HEK293 (cell line): ENCODE measurements around the gene RPS17.
"Not testable (repeated sequence)": the region's sequence is repeated elsewhere in the genome, so short reads cannot be mapped to it uniquely, and the experiment has no call there.

Source experiments
- CTCF ChIA-PET: fragments of 350-600 bp; formaldehyde crosslinking; extraction: SDS; loops from one replicate; lab custom pipeline; 2021; ENCODE audit warnings: antibody characterized with exemption; lab: Yijun Ruan, JAX
- POLR2A ChIA-PET: fragments of 300-600 bp; formaldehyde crosslinking; extraction: SDS; loops from one replicate; lab custom pipeline; 2020; ENCODE audit warnings: antibody characterized with exemption, inconsistent platforms; lab: Yijun Ruan, JAX
- H3K27ac ChIP-seq: fragments of 200-500 bp; sonication (Bioruptor generic); 2 replicates; pipeline ENCODE4 v1.5.1; 2014; ENCODE audit warnings: low read depth, low read length, control low read depth, inconsistent platforms; ENCODE audit errors: extremely low read depth
- H3K36me3 ChIP-seq, 2 experiments: fragments of 200-500 bp in 1 of 2; sonication (Bioruptor generic) in 1 of 2; 1 replicate in 1 of 2; 2 replicates in 1 of 2; pipeline ENCODE4 v1.5.1; 2014 to 2017; ENCODE audit warnings: inconsistent platforms in 2 of 2, low read length in 2 of 2; ENCODE audit not compliant: control insufficient read depth in 2 of 2, insufficient read depth in 1 of 2
- H3K4me1 ChIP-seq: fragments of 200-500 bp; sonication (Bioruptor generic); 2 replicates; pipeline ENCODE4 v1.5.1; 2014; ENCODE audit warnings: mild to moderate bottlenecking, low read length, inconsistent platforms; ENCODE audit not compliant: control insufficient read depth, insufficient read depth
- H3K4me3 ChIP-seq: 2 replicates; pipeline ENCODE4 v1.5.1; 2011; ENCODE audit warnings: low read depth, mild to moderate bottlenecking, control low read depth, low read length, moderate library complexity
- H3K9me3 ChIP-seq: fragments of 200-500 bp; sonication (Bioruptor generic); 2 replicates; pipeline ENCODE4 v1.5.1; 2014; ENCODE audit warnings: low read depth, low read length, inconsistent platforms; ENCODE audit not compliant: control insufficient read depth, insufficient read depth
- PRDM10 ChIP-seq: fragments of 450-650 bp; formaldehyde crosslinking; IDR thresholded peaks from 2 replicates; pipeline ENCODE4 v1.5.1; 2016; ENCODE audit warnings: missing biosample characterization, missing genetic modification characterization
- PRDM4 ChIP-seq: fragments of 450-650 bp; formaldehyde crosslinking; IDR thresholded peaks from 2 replicates; pipeline ENCODE4 v1.5.1; 2017; ENCODE audit warnings: missing biosample characterization, missing genetic modification characterization
- PRDM6 ChIP-seq: fragments of 450-650 bp; formaldehyde crosslinking; IDR thresholded peaks from 2 replicates; pipeline ENCODE4 v1.5.1; 2017; ENCODE audit warnings: missing biosample characterization, missing genetic modification characterization
- ZNF146 ChIP-seq: fragments of 450-650 bp; formaldehyde crosslinking; IDR thresholded peaks from 2 replicates; pipeline ENCODE4 v1.5.1; 2016; ENCODE audit warnings: missing biosample characterization, missing genetic modification characterization
- ZNF2 ChIP-seq: fragments of 450-650 bp; formaldehyde crosslinking; IDR thresholded peaks from 2 replicates; pipeline ENCODE4 v1.5.1; 2016; ENCODE audit warnings: missing biosample characterization, missing genetic modification characterization
- ZNF280D ChIP-seq: fragments of 450-650 bp; formaldehyde crosslinking; IDR thresholded peaks from 2 replicates; pipeline ENCODE4 v1.5.1; 2016; ENCODE audit warnings: missing biosample characterization, missing genetic modification characterization
- ZNF510 ChIP-seq: fragments of 450-650 bp; formaldehyde crosslinking; IDR thresholded peaks from 2 replicates; pipeline ENCODE4 v1.5.1; 2018; ENCODE audit warnings: mild to moderate bottlenecking, missing genetic modification characterization, missing biosample characterization; ENCODE audit not compliant: insufficient replicate concordance
- ZNF513 ChIP-seq: fragments of 450-650 bp; IDR thresholded peaks from 2 replicates; pipeline ENCODE4 v1.5.1; 2018; ENCODE audit warnings: missing biosample characterization, missing genetic modification characterization
- ZNF580 ChIP-seq: fragments of 450-650 bp; formaldehyde crosslinking; IDR thresholded peaks from 2 replicates; pipeline ENCODE4 v1.5.1; 2016; ENCODE audit warnings: missing biosample characterization, missing genetic modification characterization
- ZNF664 ChIP-seq: fragments of 450-650 bp; formaldehyde crosslinking; IDR thresholded peaks from 2 replicates; pipeline ENCODE4 v1.5.1; 2016; ENCODE audit warnings: missing biosample characterization, missing genetic modification characterization

RPS17 gene

GRCh38 chr15:82535566-82536408 is 4.5 kb downstream of the RPS17 start (continued):
- TF ChIP-seq ZNF510 (tag by site-specific recombination) (no peak), ZNF513 (tag by site-specific recombination) (no peak), PRDM10 (tag by site-specific recombination) (peak; percentile 72), PRDM6 (tag by site-specific recombination) (no peak)

- H3K27ac ChIP-seq, H3K4me1 ChIP-seq, H3K9me3 ChIP-seq, H3K4me3 ChIP-seq, CTCF ChIA-PET: not testable (repeated sequence)
- POLR2A ChIA-PET: interaction anchor here (1.5 kb wide), 1 partner anchor 215 kb away, joined by 9 read pairs; no protein-coding TSS in a partner anchor
- peaks cover 38 to 73% of the 10 kb centered on the region in 2 experiments for H3K36me3 ChIP-seq
These were observed 5.1 kb downstream of the RPS17 start for GRCh38 chr15:82535151-82535550.

- H3K36me3 ChIP-seq: peaks cover 37 to 69% of the 10 kb centered on the region in 2 experiments
- not testable (repeated sequence) for H3K4me3 ChIP-seq, H3K27ac ChIP-seq, H3K9me3 ChIP-seq, H3K4me1 ChIP-seq
- CTCF ChIA-PET: interaction anchor here (1.8 kb wide), 1 partner anchor 466 kb away, joined by 6 read pairs; no protein-coding TSS in a partner anchor
- POLR2A ChIA-PET: interaction anchor here (0.8 kb wide), 1 partner anchor 216 kb away, joined by 3 read pairs; no protein-coding TSS in a partner anchor
- TF ChIP-seq ZNF580 (tag by site-specific recombination) (peak; percentile 95), ZNF146 (tag by site-specific recombination) (peak; percentile 100), ZNF280D (peak; percentile 91; the same call in 1 of the 2 replicates), ZNF664 (peak; percentile 28; the same call in 1 of the 2 replicates), ZNF2 (tag by site-specific recombination) (peak; percentile 40; the same call in 1 of the 2 replicates), PRDM4 (tag by site-specific recombination) (peak; percentile 63; the same call in 1 of the 2 replicates)
These were observed 5.8 kb downstream of the RPS17 start for GRCh38 chr15:82534457-82534861.
